GM12872 (cell line): ENCODE results near the gene TUBA4B.

Source experiments
- CTCF ChIP-seq: IDR thresholded peaks from 3 replicates; pipeline ENCODE4 v1.5.1; 2011; ENCODE audit warnings: low read depth, mild to moderate bottlenecking, low read length, moderate library complexity; ENCODE audit not compliant: insufficient read depth

TUBA4B gene

GRCh38 chr2:219252900-219253752, at the start of gene TUBA4B:
Gene TUBA4B (plus strand): TSS chr2:219253243. CDS start chr2:219253408, 165 bp downstream.
- TF ChIP-seq CTCF, result no peak

GRCh38 chr2:219204425-219205164, 48.4 kb upstream of the TUBA4B start:
- TF ChIP-seq CTCF, result no peak

GRCh38 chr2:219205165-219205538, 47.9 kb upstream of the TUBA4B start:
- no peak for TF ChIP-seq CTCF

- no peak for TF ChIP-seq CTCF
Observed at GRCh38 chr2:219205981-219206327, 47.1 kb upstream of the TUBA4B start.

GRCh38 chr2:219206328-219207133, 46.5 kb upstream of the TUBA4B start, which contains the start of gene ZFAND2B:
Gene ZFAND2B (plus strand): TSS chr2:219206782. CDS start chr2:219206988, 206 bp downstream.
- TF ChIP-seq CTCF, result no peak

- TF ChIP-seq CTCF, result no peak
Observed at GRCh38 chr2:219207134-219207883, 45.7 kb upstream of the TUBA4B start.
